K562 (cell line): ENCODE data around the gene DSCAM. TPM values are rescaled to one million over a fixed set of nuclear protein-coding genes. Genes with fewer than 3 reads are reported as not detected.

ENCODE experiments used
- ATAC-seq: fragments of 200-7000 bp; cut with Tn5 transposase; 3 replicates; pipeline ENCODE4 v1.9.1; 2020; ENCODE audit warnings: moderate library complexity
- BruUV-seq: library from RNA; stranded (reverse); fragments of 400-500 nt; replicated peaks from 2 replicates; lab custom pipeline; 2021; lab: Mats Ljungman, UMichigan
- CTCF ChIA-PET: fragments of 300-600 bp; formaldehyde crosslinking; extraction: SDS; loops from one replicate; lab custom pipeline; 2021; ENCODE audit warnings: low intra/inter-chr PET ratio; lab: Yijun Ruan, JAX
- POLR2A ChIA-PET: fragments of 300-600, 350-650 bp; sonication (Branson Sonifier 250); formaldehyde crosslinking; extraction: SDS; loops from one replicate; lab custom pipeline; 2021; ENCODE audit warnings: antibody characterized with exemption, inconsistent platforms; lab: Yijun Ruan, JAX
- DNase-seq, 4 experiments: peaks; one replicate each; pipeline versions ENCODE4 v3.0.0 to v3.0.0-alpha.2; 2011 to 2018; ENCODE audit warnings: low spot score in 3 of 4, mixed read lengths in 3 of 4; ENCODE audit errors: extremely low read depth in 1 of 4
- FAIRE-seq: peaks from 2 replicates; lab custom pipeline; 2011; peaks lifted over from hg19 to GRCh38; lab: Jason Lieb, UNC
- H2AFZ ChIP-seq: 2 replicates; pipeline ENCODE4 v1.6.0; 2011; ENCODE audit warnings: low read depth, low read length, control low read depth, inconsistent platforms
- H3K27ac ChIP-seq: fragments of 200-600 bp; 3 replicates; pipeline ENCODE4 v1.8.0; 2011; ENCODE audit warnings: low read depth, mild to moderate bottlenecking, control low read depth, inconsistent platforms, low read length, moderate library complexity, mixed read lengths; ENCODE audit errors: extremely low read depth
- H3K27me3 ChIP-seq, 2 experiments: fragments of 300-600 bp in 1 of 2; 2 replicates in 1 of 2; 3 replicates in 1 of 2; pipeline versions ENCODE4 v1.6.0 to v1.8.0; 2011; ENCODE audit warnings: inconsistent platforms in 2 of 2, low read length in 2 of 2, mild to moderate bottlenecking in 1 of 2, mixed read lengths in 1 of 2, moderate library complexity in 1 of 2; ENCODE audit not compliant: control insufficient read depth in 2 of 2, insufficient read depth in 2 of 2
- H3K36me3 ChIP-seq: fragments of 300-600 bp; 3 replicates; pipeline ENCODE4 v1.8.0; 2011; ENCODE audit warnings: mild to moderate bottlenecking, low read length, inconsistent platforms; ENCODE audit not compliant: control insufficient read depth, insufficient read depth
- H3K4me1 ChIP-seq, 2 experiments: fragments of 200-600 bp in 1 of 2; replicated peaks in 1 of 2; 2 replicates in 1 of 2; 3 replicates in 1 of 2; pipeline versions ENCODE4 v1.5.1 to v1.8.0; 2011; ENCODE audit warnings: inconsistent platforms in 2 of 2, low read length in 2 of 2, mild to moderate bottlenecking in 1 of 2, mixed read lengths in 1 of 2, moderate library complexity in 1 of 2; ENCODE audit not compliant: control insufficient read depth in 2 of 2, insufficient read depth in 2 of 2
- H3K4me2 ChIP-seq: 2 replicates; pipeline ENCODE4 v1.6.1; 2011; ENCODE audit warnings: low read length, control low read depth, inconsistent platforms, mixed read lengths; ENCODE audit not compliant: insufficient read depth
- H3K4me3 ChIP-seq: fragments of 200-600 bp; sonication (generic), shearing (Covaris generic); 2 replicates; pipeline ENCODE4 v1.5.1; 2016; ENCODE audit warnings: control low read depth, inconsistent platforms
- H3K79me2 ChIP-seq: fragments of 200-600 bp; 3 replicates; pipeline ENCODE4 v1.8.0; 2011; ENCODE audit warnings: low read length, inconsistent platforms; ENCODE audit not compliant: control insufficient read depth, insufficient read depth
- H3K9ac ChIP-seq, 2 experiments: 2 replicates each; pipeline versions ENCODE4 v1.6.0 to v1.6.1; 2011; ENCODE audit warnings: low read depth in 2 of 2, low read length in 2 of 2, control low read depth in 1 of 2, inconsistent platforms in 1 of 2, mild to moderate bottlenecking in 1 of 2, mixed read lengths in 1 of 2; ENCODE audit not compliant: insufficient read depth in 1 of 2
- H3K9me1 ChIP-seq: one replicate; pipeline ENCODE4 v1.6.0; 2011; ENCODE audit warnings: inconsistent platforms, mild to moderate bottlenecking, low read length, moderate library complexity; ENCODE audit not compliant: control insufficient read depth, insufficient read depth
- H3K9me3 ChIP-seq: replicated peaks from 2 replicates; pipeline ENCODE4 v1.5.1; 2011; ENCODE audit warnings: low read depth, low read length, inconsistent platforms; ENCODE audit not compliant: control insufficient read depth, insufficient read depth
- H4K20me1 ChIP-seq: replicated peaks from 2 replicates; pipeline ENCODE4 v1.6.1; 2011; ENCODE audit warnings: low read length, inconsistent platforms, mixed read lengths; ENCODE audit not compliant: control insufficient read depth, insufficient read depth
- ATF2 ChIP-seq: sonication (generic); formaldehyde crosslinking; IDR thresholded peaks from 2 replicates; pipeline ENCODE4 v1.8.1; 2022; ENCODE audit warnings: missing genetic modification reagents
- BRF2 ChIP-seq: IDR thresholded peaks from 3 replicates; pipeline ENCODE4 v1.6.1; 2011; ENCODE audit warnings: borderline replicate concordance, mild to moderate bottlenecking; ENCODE audit not compliant: insufficient read length, insufficient read depth
- FOXJ2 ChIP-seq: fragments of 200-800 bp; sonication (Bioruptor generic); IDR thresholded peaks from 2 replicates; pipeline ENCODE4 v1.6.1; 2016; ENCODE audit warnings: missing genetic modification characterization, missing compliant biosample characterization
- HES1 ChIP-seq: fragments of 450-650 bp; IDR thresholded peaks from 2 replicates; pipeline ENCODE4 v1.6.1; 2016; ENCODE audit warnings: low read depth, mild to moderate bottlenecking, moderate library complexity
- RERE ChIP-seq: sonication (generic); formaldehyde crosslinking; IDR thresholded peaks from 2 replicates; pipeline ENCODE4 v1.8.0; 2023; ENCODE audit warnings: missing genetic modification reagents, mild to moderate bottlenecking, borderline replicate concordance
- XRCC5 ChIP-seq: fragments of 200-400 bp; formaldehyde crosslinking; IDR thresholded peaks from 2 replicates; pipeline ENCODE4 v1.6.1; 2017; ENCODE audit warnings: low read depth, mild to moderate bottlenecking, low read length
- ZBTB1 ChIP-seq: sonication (generic); formaldehyde crosslinking; IDR thresholded peaks from 2 replicates; pipeline ENCODE4 v1.8.1; 2023; ENCODE audit warnings: missing genetic modification reagents, low read depth, mild to moderate bottlenecking, borderline replicate concordance
- ZKSCAN3 ChIP-seq: fragments of 250-450 bp; sonication (Bioruptor Pico); IDR thresholded peaks from 2 replicates; pipeline ENCODE4 v1.4.0; 2020
- ZNF431 ChIP-seq: sonication (generic); formaldehyde crosslinking; IDR thresholded peaks from 2 replicates; pipeline ENCODE4 v1.8.0; 2022; ENCODE audit warnings: mild to moderate bottlenecking, missing genetic modification reagents
- ZNF445 ChIP-seq: fragments of 250-450 bp; sonication (Bioruptor Pico); IDR thresholded peaks from 2 replicates; pipeline ENCODE4 v1.4.0; 2020; ENCODE audit warnings: low read depth, mild to moderate bottlenecking, moderate library complexity
- WGBS: fragments of 100-300 bp; shearing (Covaris generic); methylation state at CpG from one replicate; pipeline ENCODE4 v1.1.6; 2016; ENCODE audit warnings: low coverage, mixed read lengths; ENCODE audit not compliant: insufficient coverage; ENCODE audit errors: missing lambda C conversion rate; 5-methylcytosine and 5-hydroxymethylcytosine counted together
- in situ Hi-C: fragments of 300-500 bp; cut with MboI; formaldehyde crosslinking; loops from 4 replicates; pipeline ENCODE4 v1.15.0; 2018; ENCODE audit warnings: inconsistent platforms, mixed read lengths
- intact Hi-C: fragments of 100-400 bp; cut with micrococcal nuclease; formaldehyde crosslinking; loops from 2 replicates; pipeline ENCODE4 v1.14.2; 2022
- polyA plus RNA-seq, 8 experiments: library from polyadenylated mRNA; depleted of rRNA in 4 of 8; stranded (reverse) in 5 of 8; unstranded in 3 of 8; fragments of >200 nt; fragmentation: Nextera tagmentation in 2 of 8; fragmentation: Illumina TruSeq in 1 of 8; extraction: Ambion mirVana in 2 of 8; extraction: Trizol in 1 of 8; gene quantifications; 2 replicates each; pipeline versions ENCODE4 v1.2.1 to v1.2.3, GENCODE V29; 2011 to 2014; ENCODE audit warnings: inconsistent platforms in 1 of 8, missing spikeins in 1 of 8
- total RNA-seq, 7 experiments: library from RNA; depleted of rRNA in 6 of 7; stranded (reverse); fragments of >200 nt in 6 of 7; fragmentation: Illumina TruSeq in 2 of 7; extraction: Trizol in 2 of 7; gene quantifications; 2 replicates each; pipeline versions ENCODE4 v1.2.1 to v1.2.3, GENCODE V29; 2011 to 2021; ENCODE audit warnings: low replicate concordance in 1 of 7

DSCAM gene
- total and polyA plus RNA-seq, 9 of the 15 experiments (the other 6 are each of a cell fraction or from before 2014, with no cell fraction given): not detected

GRCh38 chr21:40688106-40688864 is 158.7 kb downstream of the DSCAM start:
- BruUV-seq: no TSS peak
- Histone ChIP-seq H3K27me3 (no peaks in the 10 kb centered on the region), H4K20me1 (no peaks in the 10 kb centered on the region), H3K36me3 (no peaks in the 10 kb centered on the region), H3K9ac (no peak overlapping the region), H2AFZ (no peak overlapping the region), H3K9me1 (no peaks in the 10 kb centered on the region), H3K9me3 (no peaks in the 10 kb centered on the region; the same call in 1 of the 2 replicates), H3K79me2 (no peaks in the 10 kb centered on the region), H3K4me3 (no peak overlapping the region), H3K27ac (no peak overlapping the region), H3K4me2 (no peak overlapping the region), H3K4me1 (no peaks in the 10 kb centered on the region)
- DNase-seq: no peak
- ChIA-PET CTCF (no interaction called here), POLR2A (no interaction called here)
- intact Hi-C loops: no loop called here
- no peak for ATAC-seq
- no peak for FAIRE-seq
- in situ Hi-C loops: no loop called here
- WGBS: 0% methylated on average over 5 of the region's 5 CpGs
- TF ChIP-seq HES1 (no peak), ZKSCAN3 (CRISPR knock-in tag) (no peak), ZNF445 (no peak), ZNF431 (CRISPR knock-in tag) (no peak), RERE (CRISPR knock-in tag) (no peak), FOXJ2 (tag) (no peak), XRCC5 (no peak), ZBTB1 (CRISPR knock-in tag) (no peak), BRF2 (no peak), ATF2 (CRISPR knock-in tag) (no peak)
